ENCODE results near the gene NACC2.
"Not testable (repeated sequence)": the region's sequence is repeated elsewhere in the genome, so short reads cannot be mapped to it uniquely, and the experiment has no call there.

The NACC2 gene

GRCh38 chr9:136079211-136079915, 15.7 kb downstream of the NACC2 start:
- DNase-seq: no peak

GRCh38 chr9:136078498-136079011, 16.5 kb downstream of the NACC2 start:
- no peak for DNase-seq

GRCh38 chr9:136078024-136078423, 17.1 kb downstream of the NACC2 start:
- no peak for DNase-seq

GRCh38 chr9:136077491-136077890, 17.6 kb downstream of the NACC2 start:
- no peak for DNase-seq

GRCh38 chr9:136075881-136076678, 19.0 kb downstream of the NACC2 start:
- no peak for DNase-seq

- DNase-seq: no peak
Observed at GRCh38 chr9:136075134-136075841, 19.8 kb downstream of the NACC2 start.

GRCh38 chr9:136074706-136075105, 20.4 kb downstream of the NACC2 start:
- DNase-seq: no peak

GRCh38 chr9:136062657-136063439, 32.2 kb downstream of the NACC2 start:
- no peak for DNase-seq

- not testable (repeated sequence) for DNase-seq
Observed at GRCh38 chr9:136061916-136062315, 33.2 kb downstream of the NACC2 start.

- DNase-seq: no peak
Observed at GRCh38 chr9:136061405-136061804, 33.7 kb downstream of the NACC2 start.

- no peak for DNase-seq
Observed at GRCh38 chr9:136060671-136061371, 34.3 kb downstream of the NACC2 start.

GRCh38 chr9:136059851-136060670, 35.0 kb downstream of the NACC2 start:
- DNase-seq: no peak

GRCh38 chr9:136059321-136059791, 35.7 kb downstream of the NACC2 start:
- no peak for DNase-seq

GRCh38 chr9:136058801-136059302, 36.2 kb downstream of the NACC2 start:
- no peak for DNase-seq

- DNase-seq: no peak
Observed at GRCh38 chr9:136058084-136058483, 37.0 kb downstream of the NACC2 start.

- DNase-seq: no peak
Observed at GRCh38 chr9:136057236-136058081, 37.6 kb downstream of the NACC2 start.

- no peak for DNase-seq
Observed at GRCh38 chr9:136056546-136057235, 38.4 kb downstream of the NACC2 start.

- DNase-seq: no peak
Observed at GRCh38 chr9:136055715-136056545, 39.2 kb downstream of the NACC2 start.
